Adrenal gland (tissue), 12 donors: ENCODE results near the gene ABI1. TPM values are rescaled to one million over a fixed set of nuclear protein-coding genes. Genes with fewer than 3 reads are reported as not detected.
A peak's percentile ranks its signal among the peaks of the same experiment; 100 is the strongest.

Experiments
- DNase-seq, 7 donors: peaks; one replicate each; pipeline ENCODE4 v3.0.0-alpha.2; 2019 to 2020
- H3K27ac ChIP-seq, 5 donors: fragments of 200-600 bp; sonication (generic) in 4 of 5; 1 replicate in 3 of 5; 2 replicates in 2 of 5; pipeline versions ENCODE4 v1.5.1 to v1.8.0; 2016 to 2020; ENCODE audit warnings: mild to moderate bottlenecking in 1 of 5
- H3K27me3 ChIP-seq: fragments of 200-600 bp; 2 replicates; pipeline ENCODE4 v1.8.0; 2021
- H3K36me3 ChIP-seq, 2 donors: fragments of 200-600 bp; replicated peaks in 1 of 2; 1 replicate in 1 of 2; 2 replicates in 1 of 2; pipeline versions ENCODE4 v1.5.1 to v1.8.0; 2018 to 2022
- H3K4me1 ChIP-seq, 2 donors: fragments of 200-600 bp; replicated peaks in 1 of 2; 1 replicate in 1 of 2; 2 replicates in 1 of 2; pipeline versions ENCODE4 v1.5.1 to v1.8.0; 2018 to 2021
- H3K4me3 ChIP-seq, 4 donors: fragments of 200-600 bp; sonication (generic) in 3 of 4; one replicate each; pipeline ENCODE4 v1.5.1; 2016 to 2018
- H3K9me3 ChIP-seq, 3 donors: fragments of 200-600 bp; sonication (generic) in 1 of 3; replicated peaks in 1 of 3; 1 replicate in 2 of 3; 2 replicates in 1 of 3; pipeline versions ENCODE4 v1.5.1 to v1.8.0; 2016 to 2021
- POLR2A ChIP-seq, 2 donors: fragments of 450-650 bp; IDR thresholded peaks; one replicate each; pipeline ENCODE4 v1.6.1; 2017; ENCODE audit warnings: antibody characterized with exemption in 2 of 2, mild to moderate bottlenecking in 2 of 2, moderate library complexity in 1 of 2
- WGBS, 4 donors: extraction: QIAGEN DNeasy Blood & Tissue Kit in 2 of 4; methylation state at CpG; one replicate each; pipeline versions ENCODE4 v1.1.5 to v1.1.7; 2013 to 2017; 5-methylcytosine and 5-hydroxymethylcytosine counted together
- intact Hi-C, 2 donors: fragments of 100-400 bp; cut with DNase I; formaldehyde crosslinking; loops; one replicate each; pipeline versions ENCODE4 v1.14.1 to v1.15.0; 2022 to 2023
- polyA plus RNA-seq, 3 donors: library from polyadenylated mRNA; stranded (reverse); fragments of 200-250 nt in 2 of 3; fragments of 350-450 nt in 1 of 3; fragmentation: Illumina TruSeq in 1 of 3; extraction: RNeasy Lipid Tissue Mini Kit (QIAGEN cat#74804) in 1 of 3; gene quantifications; one replicate each; pipeline ENCODE4 v1.2.3, GENCODE V29; 2013 to 2014
- total RNA-seq, 9 donors: library from RNA; depleted of rRNA in 4 of 9; stranded (reverse); fragments of >200 nt in 4 of 9; fragments of 120-200 nt in 1 of 9; fragmentation: NEBNext Ultra II Directional in 1 of 9; extraction: Animal tissue kit (Norgen Biotek cat#: 25700) in 1 of 9; gene quantifications; one replicate each; pipeline versions ENCODE4 v1.1.0 to v1.2.4, GENCODE V29; 2013 to 2023
- TF ChIP-seq, protein P1 (sequence below), 6 experiments: fragments of 450-650 bp in 4 of 6; fragments of 200-600 bp in 2 of 6; sonication (generic) in 1 of 6; IDR thresholded peaks; 1 replicate in 5 of 6; 2 replicates in 1 of 6; pipeline versions ENCODE4 v1.5.1 to v1.8.0; 2016 to 2021; ENCODE audit warnings: antibody characterized with exemption in 6 of 6, mild to moderate bottlenecking in 2 of 6, moderate library complexity in 1 of 6
- donor health status: healthy with polysubstance abuse.
- donor health status: Bipolar disorder and iron deficiency.
- donor health status: DM: yes; HTN: yes; CAD: no.
- donor health status: DM: no; HTN: no; CAD: no.
- donor health status: DM: no; HTN: no; CAD: no.
- donor health status: DM: yes; HTN: yes; CAD: no.

The ABI1 gene
- total and polyA plus RNA-seq, 12 donors, result 13.3 to 38.9 (median 31.1) TPM

DNA sequence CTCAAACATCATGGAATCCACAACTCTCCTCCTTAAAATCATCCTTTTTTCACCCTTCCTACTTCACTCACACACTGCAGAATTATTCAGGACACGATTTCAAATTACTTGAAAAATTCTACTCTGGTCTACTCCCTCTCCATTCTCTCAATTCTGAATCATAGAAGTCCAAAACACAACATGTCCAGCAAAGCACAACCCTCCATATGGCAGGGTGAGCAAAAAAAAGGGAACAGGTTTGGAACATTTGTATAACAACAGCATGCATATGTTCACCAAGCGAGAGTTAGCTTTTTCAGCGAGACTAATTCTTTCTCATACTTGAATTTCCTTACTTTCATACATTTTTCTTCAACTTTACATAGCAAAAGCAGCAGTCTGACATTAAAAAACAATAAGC lies 73.4 kb downstream of the ABI1 start:
- H3K27ac ChIP-seq, result no peak overlapping the region
- 96 to 98% (median 97%) methylated on average over 3 of the region's 3 CpGs for WGBS, 4 donors
- DNase-seq, result no peak
- no peak overlapping the region for H3K4me3 ChIP-seq
- no peaks in the 10 kb centered on the region for H3K27me3 ChIP-seq
- intact Hi-C loops, result loop anchor here in 1 of 2 donors (10.0 kb wide), 1 partner anchor 67 kb away; no protein-coding TSS in a partner anchor
- no peaks in the 10 kb centered on the region for H3K36me3 ChIP-seq
- TF ChIP-seq, protein P1, sequence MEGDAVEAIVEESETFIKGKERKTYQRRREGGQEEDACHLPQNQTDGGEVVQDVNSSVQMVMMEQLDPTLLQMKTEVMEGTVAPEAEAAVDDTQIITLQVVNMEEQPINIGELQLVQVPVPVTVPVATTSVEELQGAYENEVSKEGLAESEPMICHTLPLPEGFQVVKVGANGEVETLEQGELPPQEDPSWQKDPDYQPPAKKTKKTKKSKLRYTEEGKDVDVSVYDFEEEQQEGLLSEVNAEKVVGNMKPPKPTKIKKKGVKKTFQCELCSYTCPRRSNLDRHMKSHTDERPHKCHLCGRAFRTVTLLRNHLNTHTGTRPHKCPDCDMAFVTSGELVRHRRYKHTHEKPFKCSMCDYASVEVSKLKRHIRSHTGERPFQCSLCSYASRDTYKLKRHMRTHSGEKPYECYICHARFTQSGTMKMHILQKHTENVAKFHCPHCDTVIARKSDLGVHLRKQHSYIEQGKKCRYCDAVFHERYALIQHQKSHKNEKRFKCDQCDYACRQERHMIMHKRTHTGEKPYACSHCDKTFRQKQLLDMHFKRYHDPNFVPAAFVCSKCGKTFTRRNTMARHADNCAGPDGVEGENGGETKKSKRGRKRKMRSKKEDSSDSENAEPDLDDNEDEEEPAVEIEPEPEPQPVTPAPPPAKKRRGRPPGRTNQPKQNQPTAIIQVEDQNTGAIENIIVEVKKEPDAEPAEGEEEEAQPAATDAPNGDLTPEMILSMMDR (IDR thresholded peaks at IDR 0.05), result no peak
- no peak for TF ChIP-seq POLR2A (IDR thresholded peaks at IDR 0.05)
- H3K4me1 ChIP-seq, result peaks cover 0 to 14% of the 10 kb centered on the region in 2 donors
- peaks cover 0 to 3% (median 0%) of the 10 kb centered on the region in 3 donors for H3K9me3 ChIP-seq

DNA sequence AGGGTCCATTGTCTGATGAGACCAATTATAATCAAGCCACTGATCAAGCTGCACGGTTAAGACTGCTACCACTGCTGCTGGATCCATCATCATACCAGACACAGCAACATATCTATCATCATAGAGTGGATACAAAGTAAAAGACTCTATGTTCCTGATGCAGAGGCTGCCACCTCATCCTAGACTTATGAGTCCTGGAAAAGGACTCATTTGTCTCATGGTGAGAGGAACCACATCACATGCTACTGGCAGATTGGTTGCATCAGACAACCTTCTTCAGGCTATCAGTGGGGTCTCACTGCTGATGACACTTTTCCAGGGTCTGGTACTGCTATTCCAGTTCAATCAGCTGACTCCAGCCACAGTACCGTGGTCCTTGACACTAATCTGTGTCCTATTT lies 79.0 kb downstream of the ABI1 start:
- no peaks in the 10 kb centered on the region for H3K9me3 ChIP-seq
- DNase-seq, result no peak
- intact Hi-C loops, result loop anchor here in 1 of 2 donors (10.0 kb wide), 1 partner anchor 73 kb away; no protein-coding TSS in a partner anchor
- H3K36me3 ChIP-seq, result no peaks in the 10 kb centered on the region
- H3K27me3 ChIP-seq, result no peaks in the 10 kb centered on the region
- H3K27ac ChIP-seq, result peak overlapping the region in 1 of 5 donors; percentile 49
- 88 to 99% (median 95%) methylated on average over 2 of the region's 2 CpGs for WGBS, 4 donors
- TF ChIP-seq, protein P1 (IDR thresholded peaks at IDR 0.05), result no peak
- no peak for TF ChIP-seq POLR2A (IDR thresholded peaks at IDR 0.05)
- H3K4me1 ChIP-seq, result peaks cover 6 to 21% of the 10 kb centered on the region in 2 donors
- H3K4me3 ChIP-seq, result no peak overlapping the region

GRCh38 chr10:26780793-26781601 lies 79.8 kb downstream of the ABI1 start:
- DNase-seq, result peak in 4 of 7 donors; percentile 14 to 35 (median 25)
- Histone ChIP-seq H3K36me3 (no peaks in the 10 kb centered on the region), H3K9me3 (no peaks in the 10 kb centered on the region), H3K4me1 (peaks cover 6 to 21% of the 10 kb centered on the region in 2 donors), H3K27ac (peak overlapping the region in 1 of 5 donors; percentile 49), H3K27me3 (no peaks in the 10 kb centered on the region), H3K4me3 (no peak overlapping the region)
- WGBS, 4 donors, result 54 to 65% (median 60%) methylated on average over 4 of the region's 4 CpGs
- TF ChIP-seq POLR2A (IDR thresholded peaks at IDR 0.05), result no peak
- TF ChIP-seq, protein P1 (IDR thresholded peaks at IDR 0.05), result no peak
- intact Hi-C loops, result loop anchor here in 1 of 2 donors (10.0 kb wide), 1 partner anchor 74 kb away; no protein-coding TSS in a partner anchor

- H3K4me1 ChIP-seq, result peaks cover 6 to 21% of the 10 kb centered on the region in 2 donors
- H3K27me3 ChIP-seq, result no peaks in the 10 kb centered on the region
- H3K9me3 ChIP-seq, result no peaks in the 10 kb centered on the region
- H3K36me3 ChIP-seq, result no peaks in the 10 kb centered on the region
- 94 to 99% (median 97%) methylated on average over 8 of the region's 8 CpGs for WGBS, 4 donors
- no peak overlapping the region for H3K27ac ChIP-seq
- no peak for DNase-seq
- no peak overlapping the region for H3K4me3 ChIP-seq
- intact Hi-C loops, result loop anchor here in 1 of 2 donors (10.0 kb wide), 1 partner anchor 75 kb away; no protein-coding TSS in a partner anchor
- no peak for TF ChIP-seq POLR2A (IDR thresholded peaks at IDR 0.05)
- TF ChIP-seq, protein P1 (IDR thresholded peaks at IDR 0.05), result no peak
Measured at GRCh38 chr10:26780106-26780792, 80.5 kb downstream of the ABI1 start.
